Measurements from ENCODE around the gene PHACTR1.

DNA sequence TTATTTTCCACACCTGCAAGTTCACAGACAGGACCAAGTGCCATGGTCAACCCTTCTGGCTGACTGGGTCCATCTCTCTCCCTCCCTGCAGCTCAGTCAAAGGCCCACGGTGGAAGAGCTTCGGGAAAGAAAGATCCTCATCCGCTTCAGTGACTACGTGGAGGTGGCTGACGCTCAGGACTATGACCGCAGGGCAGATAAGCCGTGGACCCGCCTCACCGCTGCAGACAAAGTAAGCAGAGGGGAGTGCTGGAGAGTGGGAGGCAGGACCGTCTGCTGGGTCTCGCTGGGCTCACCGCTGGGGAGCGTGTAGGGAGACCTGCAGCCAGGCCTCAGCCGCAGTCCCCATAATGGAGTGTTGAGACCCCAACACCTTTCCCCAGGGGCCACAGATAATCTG, 566.8 kb downstream of the PHACTR1 start:
- TF ChIP-seq EZH2 (IDR thresholded peaks at IDR 0.05; ENCODE audit: borderline replicate concordance, low read length): no peak
- TF ChIP-seq, protein P1, sequence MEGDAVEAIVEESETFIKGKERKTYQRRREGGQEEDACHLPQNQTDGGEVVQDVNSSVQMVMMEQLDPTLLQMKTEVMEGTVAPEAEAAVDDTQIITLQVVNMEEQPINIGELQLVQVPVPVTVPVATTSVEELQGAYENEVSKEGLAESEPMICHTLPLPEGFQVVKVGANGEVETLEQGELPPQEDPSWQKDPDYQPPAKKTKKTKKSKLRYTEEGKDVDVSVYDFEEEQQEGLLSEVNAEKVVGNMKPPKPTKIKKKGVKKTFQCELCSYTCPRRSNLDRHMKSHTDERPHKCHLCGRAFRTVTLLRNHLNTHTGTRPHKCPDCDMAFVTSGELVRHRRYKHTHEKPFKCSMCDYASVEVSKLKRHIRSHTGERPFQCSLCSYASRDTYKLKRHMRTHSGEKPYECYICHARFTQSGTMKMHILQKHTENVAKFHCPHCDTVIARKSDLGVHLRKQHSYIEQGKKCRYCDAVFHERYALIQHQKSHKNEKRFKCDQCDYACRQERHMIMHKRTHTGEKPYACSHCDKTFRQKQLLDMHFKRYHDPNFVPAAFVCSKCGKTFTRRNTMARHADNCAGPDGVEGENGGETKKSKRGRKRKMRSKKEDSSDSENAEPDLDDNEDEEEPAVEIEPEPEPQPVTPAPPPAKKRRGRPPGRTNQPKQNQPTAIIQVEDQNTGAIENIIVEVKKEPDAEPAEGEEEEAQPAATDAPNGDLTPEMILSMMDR (conservative IDR thresholded peaks at IDR 0.05 in 1 of 2, IDR thresholded peaks at IDR 0.05 in 1 of 2; ENCODE audit: extremely low read depth in 1 of 2, insufficient read depth in 1 of 2, low read depth in 1 of 2, low read length in 2 of 2): no peak
